Activated T-cell treated with anti-CD3 and anti-CD28 coated beads for 4 hours (primary cell): ENCODE data around the gene IFT122.
"Not testable (repeated sequence)": the region's sequence is repeated elsewhere in the genome, so short reads cannot be mapped to it uniquely, and the experiment has no call there.

ENCODE experiments used
- DNase-seq: peaks from one replicate; pipeline ENCODE4 v3.0.0-alpha.2; 2020

The IFT122 gene

GRCh38 chr3:129498603-129499488 is 58.8 kb downstream of the IFT122 start:
- not testable (repeated sequence) for DNase-seq

- not testable (repeated sequence) for DNase-seq
Measured at GRCh38 chr3:129499604-129500333, 59.7 kb downstream of the IFT122 start.

- no peak for DNase-seq
Measured at GRCh38 chr3:129500334-129500658, 60.3 kb downstream of the IFT122 start.

- no peak for DNase-seq
Measured at GRCh38 chr3:129501630-129502029, 61.6 kb downstream of the IFT122 start.

- no peak for DNase-seq
Measured at GRCh38 chr3:129502641-129503408, 62.8 kb downstream of the IFT122 start.

GRCh38 chr3:129503471-129504291 is 63.7 kb downstream of the IFT122 start:
- DNase-seq = no peak

- no peak for DNase-seq
Measured at GRCh38 chr3:129504471-129505100, 64.6 kb downstream of the IFT122 start.

GRCh38 chr3:129505341-129505740 is 65.3 kb downstream of the IFT122 start:
- DNase-seq = no peak

GRCh38 chr3:129506231-129506742 is 66.3 kb downstream of the IFT122 start:
- no peak for DNase-seq

- DNase-seq = no peak
Measured at GRCh38 chr3:129507181-129507831, 67.3 kb downstream of the IFT122 start.

- no peak for DNase-seq
Measured at GRCh38 chr3:129512595-129512994, 72.6 kb downstream of the IFT122 start.

GRCh38 chr3:129513705-129514104 is 73.7 kb downstream of the IFT122 start:
- no peak for DNase-seq

- DNase-seq = no peak
Measured at GRCh38 chr3:129514110-129514509, 74.1 kb downstream of the IFT122 start.

- DNase-seq = no peak
Measured at GRCh38 chr3:129514563-129514962, 74.5 kb downstream of the IFT122 start.

GRCh38 chr3:129515108-129515820 is 75.2 kb downstream of the IFT122 start:
- not testable (repeated sequence) for DNase-seq

GRCh38 chr3:129515821-129516432 is 75.9 kb downstream of the IFT122 start:
- not testable (repeated sequence) for DNase-seq

- no peak for DNase-seq
Measured at GRCh38 chr3:129517516-129517915, 77.5 kb downstream of the IFT122 start.

- DNase-seq = no peak
Measured at GRCh38 chr3:129518038-129518561, 78.1 kb downstream of the IFT122 start.

GRCh38 chr3:129518581-129518980 is 78.6 kb downstream of the IFT122 start:
- DNase-seq = no peak

- no peak for DNase-seq
Measured at GRCh38 chr3:129519449-129519848, 79.4 kb downstream of the IFT122 start.
